T-helper 22 cell (primary cell): Measurements from ENCODE around the gene NOBOX.
"Not testable (repeated sequence)": the region's sequence is repeated elsewhere in the genome, so short reads cannot be mapped to it uniquely, and the experiment has no call there.

ENCODE experiments used
- DNase-seq: peaks from one replicate; pipeline ENCODE4 v3.0.0-alpha.2; 2020; ENCODE audit warnings: low read depth

Gene NOBOX

DNA sequence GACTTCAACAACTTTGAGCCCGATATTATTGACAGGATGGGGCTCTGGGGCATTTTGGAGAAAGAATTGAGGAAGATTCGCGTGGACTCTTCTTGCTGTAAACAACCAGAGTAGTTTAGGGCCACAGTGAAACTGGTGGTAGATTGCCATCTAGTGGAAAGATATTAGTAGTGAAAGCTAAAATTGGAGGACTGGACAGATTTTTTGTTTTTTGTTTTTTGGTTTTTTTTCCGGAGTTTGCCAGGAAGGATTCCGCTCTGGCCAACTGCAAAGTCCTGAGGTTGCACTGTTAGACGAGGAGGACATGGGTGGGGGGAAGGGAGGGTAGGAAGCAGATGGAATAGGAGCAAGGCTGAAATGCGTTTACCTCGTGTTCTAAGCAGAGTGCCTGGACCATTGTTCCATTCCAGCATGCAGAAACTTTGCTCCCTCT lies 11.7 kb downstream of the NOBOX start:
- DNase-seq: no peak

GRCh38 chr7:144391014-144391413 lies 12.5 kb downstream of the NOBOX start:
- no peak for DNase-seq

- no peak for DNase-seq
These were observed 13.0 kb downstream of the NOBOX start for GRCh38 chr7:144390481-144390880.

DNA sequence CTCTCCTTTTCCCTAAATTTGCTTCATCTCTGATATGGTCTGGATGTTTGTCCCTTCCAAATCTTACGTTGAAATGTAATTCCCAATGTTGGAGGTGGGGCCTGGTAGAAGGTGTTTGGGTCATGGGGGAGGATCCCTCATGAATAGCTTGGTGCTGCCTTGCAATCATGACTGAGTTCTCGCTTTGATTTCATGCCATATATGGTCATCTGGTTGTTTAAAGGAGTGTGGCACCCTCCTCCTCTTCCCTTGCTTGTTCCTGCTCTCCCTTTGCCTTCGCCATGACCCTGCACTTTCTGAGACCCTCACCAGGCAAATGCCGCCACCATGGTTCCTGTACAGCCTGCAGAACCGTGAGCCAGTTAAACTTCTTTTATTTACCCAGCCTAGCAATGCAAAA lies 14.5 kb downstream of the NOBOX start:
- DNase-seq: no peak

DNA sequence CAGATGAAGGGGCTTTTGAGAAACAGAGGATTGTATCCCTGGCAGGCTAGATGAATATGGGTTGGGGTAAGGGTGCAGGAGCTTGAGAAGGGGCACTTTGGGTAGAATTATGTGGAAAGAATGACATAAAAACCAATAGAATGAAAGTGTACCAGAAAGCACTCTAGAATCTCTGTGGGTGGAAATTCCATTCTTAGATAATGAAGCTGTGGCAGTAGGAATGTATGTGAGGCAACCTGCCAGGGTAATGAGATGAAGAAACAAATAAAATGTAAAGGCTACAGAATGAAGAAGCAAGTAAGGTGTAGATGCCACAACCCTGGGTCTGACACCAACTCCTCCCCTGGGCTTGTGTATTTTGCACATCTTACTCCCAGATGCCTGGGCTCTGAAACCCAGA lies 16.8 kb downstream of the NOBOX start:
- DNase-seq: no peak

GRCh38 chr7:144384555-144385245 lies 18.8 kb downstream of the NOBOX start:
- DNase-seq: no peak

- no peak for DNase-seq
These were observed 19.4 kb downstream of the NOBOX start for GRCh38 chr7:144384071-144384470.

GRCh38 chr7:144379776-144380384 lies 23.6 kb downstream of the NOBOX start:
- DNase-seq: no peak

DNA sequence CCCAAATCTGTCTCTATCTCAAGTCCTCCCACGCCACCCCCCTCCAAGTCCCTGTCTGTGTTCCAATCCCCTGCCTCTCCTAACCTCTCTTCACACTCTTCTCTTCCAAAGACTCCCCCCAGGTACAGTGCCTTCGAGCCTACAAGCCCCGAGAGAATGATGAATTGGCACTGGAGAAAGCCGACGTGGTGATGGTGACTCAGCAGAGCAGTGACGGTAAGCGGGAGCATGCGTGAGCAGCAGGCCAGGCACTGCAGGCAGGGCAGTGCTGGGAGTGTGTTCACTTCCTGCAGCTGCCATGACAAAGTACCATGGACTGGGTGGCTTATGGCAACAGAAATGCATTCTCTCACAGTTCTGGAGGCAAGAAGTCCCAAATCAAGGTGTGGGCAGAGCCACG lies 24.8 kb downstream of the NOBOX start:
- no peak for DNase-seq

GRCh38 chr7:144369221-144369620 lies 34.3 kb downstream of the NOBOX start:
- not testable (repeated sequence) for DNase-seq

DNA sequence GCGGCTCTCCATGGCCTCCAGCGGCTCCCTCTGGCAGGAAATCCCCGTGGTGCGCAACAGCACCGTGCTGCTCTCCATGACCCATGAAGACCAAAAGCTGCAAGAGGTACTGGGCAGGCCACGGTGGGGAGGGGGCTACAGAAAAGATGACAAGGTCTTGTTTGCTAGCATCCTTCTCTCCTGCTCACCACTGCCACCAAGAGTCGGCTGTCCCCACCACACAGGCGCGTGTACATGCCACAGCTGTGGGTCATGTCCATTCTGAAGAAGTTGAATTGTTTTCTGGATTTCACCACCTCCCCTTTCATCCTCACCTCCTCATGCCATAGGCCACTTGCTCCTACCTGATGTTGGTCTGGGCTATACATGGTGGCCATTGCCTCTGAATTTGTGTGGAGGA lies 36.2 kb downstream of the NOBOX start:
- not testable (repeated sequence) for DNase-seq

DNA sequence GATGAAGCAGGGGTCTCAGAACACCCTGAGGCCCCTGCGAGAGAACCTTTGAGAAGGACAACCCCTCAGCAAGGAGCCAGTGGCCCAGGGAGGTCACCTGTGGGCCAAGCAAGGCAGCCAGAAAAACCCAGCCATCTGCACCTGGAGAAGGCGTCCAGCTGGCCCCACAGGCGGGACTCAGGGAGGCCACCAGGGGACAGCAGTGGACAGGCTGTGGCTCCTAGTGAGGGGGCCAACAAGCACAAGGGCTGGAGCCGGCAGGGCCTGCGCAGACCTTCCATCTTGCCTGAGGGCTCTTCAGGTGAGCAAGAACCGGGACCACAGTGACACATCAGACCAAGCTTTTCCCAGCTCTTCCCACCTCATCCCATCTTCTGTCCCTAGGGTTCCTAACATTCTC lies 38.0 kb downstream of the NOBOX start:
- not testable (repeated sequence) for DNase-seq

DNA sequence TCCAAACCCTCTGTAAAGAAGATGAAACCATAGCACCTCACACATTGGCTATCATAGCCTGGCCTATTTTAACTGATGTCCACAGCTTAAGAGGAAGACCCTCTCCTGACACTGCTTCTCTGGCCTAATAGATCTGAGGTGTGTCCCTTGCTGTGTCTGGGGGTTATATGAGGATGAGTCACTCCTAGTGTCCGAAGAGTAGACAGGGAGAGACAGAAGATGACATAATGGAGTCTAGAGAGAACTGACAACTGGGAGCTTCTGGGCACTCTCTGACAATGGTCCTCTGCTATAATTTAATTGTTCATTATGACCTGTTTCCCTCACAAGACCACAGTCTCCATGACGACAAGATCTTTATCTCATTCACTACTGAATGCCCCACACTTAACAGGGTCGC lies 41.4 kb downstream of the NOBOX start:
- DNase-seq: not testable (repeated sequence)

DNA sequence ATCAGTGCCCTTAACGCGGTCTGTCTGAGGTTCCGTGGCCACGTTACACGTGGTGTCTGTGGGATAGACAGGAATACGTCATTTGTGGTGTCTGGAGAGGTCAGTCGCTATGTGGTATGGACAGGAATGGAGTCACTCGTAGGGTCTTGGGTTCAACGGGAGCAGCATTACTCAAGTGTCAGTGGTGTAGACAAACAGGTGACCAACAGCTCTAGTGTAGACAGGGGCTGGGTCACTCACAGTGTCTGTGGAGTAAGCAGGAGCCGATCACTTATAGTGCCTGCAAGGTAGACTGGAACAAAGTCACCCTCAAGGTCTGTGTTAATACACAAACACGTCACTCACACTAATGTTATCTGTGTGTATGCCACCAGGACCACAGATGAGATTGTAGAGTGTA lies 46.6 kb downstream of the NOBOX start:
- not testable (repeated sequence) for DNase-seq

DNA sequence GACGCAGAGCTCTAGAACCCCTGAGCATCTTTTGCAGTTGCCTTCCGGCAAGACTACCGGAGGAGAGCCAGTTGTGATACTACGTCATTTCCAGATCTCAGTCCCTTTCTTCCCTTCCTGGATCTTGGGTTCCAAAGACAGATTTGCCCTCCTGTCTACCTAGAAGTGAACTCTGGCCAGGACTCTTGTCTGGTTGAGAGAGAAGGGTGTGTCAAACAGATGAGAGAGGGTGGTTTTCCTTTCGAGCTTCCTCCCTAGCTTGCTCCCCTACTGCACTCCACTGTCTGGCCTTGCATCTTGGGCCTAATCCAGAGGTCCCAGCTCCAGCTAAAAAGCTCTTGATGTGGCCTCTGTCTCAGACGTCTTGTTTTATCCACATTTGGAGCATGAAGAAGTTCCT lies 47.3 kb downstream of the NOBOX start:
- DNase-seq: not testable (repeated sequence)

- not testable (repeated sequence) for DNase-seq
These were observed 48.2 kb downstream of the NOBOX start, which contains the start of gene ARHGEF5 for GRCh38 chr7:144355176-144355822. Gene ARHGEF5 (plus strand): TSS chr7:144355402. CDS start chr7:144362670, 7,268 bp downstream.

DNA sequence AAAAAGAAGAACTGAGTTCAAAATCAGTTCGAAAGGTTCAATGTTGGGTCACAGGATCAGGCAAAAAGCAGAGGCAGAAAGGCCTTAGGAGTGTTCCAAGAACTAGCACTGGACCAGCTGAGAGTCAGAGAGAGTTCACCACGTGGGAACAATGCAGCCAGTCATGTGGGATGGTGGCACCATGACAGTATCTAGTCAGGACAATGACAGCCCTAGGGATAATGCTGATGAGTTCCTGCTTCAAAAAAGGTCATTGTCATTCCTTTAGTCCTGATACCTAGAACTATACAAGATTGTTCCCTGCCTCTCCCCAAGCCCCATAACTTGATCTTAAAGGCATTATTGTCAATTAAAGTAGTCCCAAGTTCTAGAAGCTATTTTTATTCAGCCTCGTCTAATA lies 51.8 kb downstream of the NOBOX start:
- not testable (repeated sequence) for DNase-seq

- DNase-seq: not testable (repeated sequence)
These were observed 54.9 kb downstream of the NOBOX start for GRCh38 chr7:144348625-144349024.
